Measurements from ENCODE around the gene PPP6R1.

PPP6R1 gene, protein sequence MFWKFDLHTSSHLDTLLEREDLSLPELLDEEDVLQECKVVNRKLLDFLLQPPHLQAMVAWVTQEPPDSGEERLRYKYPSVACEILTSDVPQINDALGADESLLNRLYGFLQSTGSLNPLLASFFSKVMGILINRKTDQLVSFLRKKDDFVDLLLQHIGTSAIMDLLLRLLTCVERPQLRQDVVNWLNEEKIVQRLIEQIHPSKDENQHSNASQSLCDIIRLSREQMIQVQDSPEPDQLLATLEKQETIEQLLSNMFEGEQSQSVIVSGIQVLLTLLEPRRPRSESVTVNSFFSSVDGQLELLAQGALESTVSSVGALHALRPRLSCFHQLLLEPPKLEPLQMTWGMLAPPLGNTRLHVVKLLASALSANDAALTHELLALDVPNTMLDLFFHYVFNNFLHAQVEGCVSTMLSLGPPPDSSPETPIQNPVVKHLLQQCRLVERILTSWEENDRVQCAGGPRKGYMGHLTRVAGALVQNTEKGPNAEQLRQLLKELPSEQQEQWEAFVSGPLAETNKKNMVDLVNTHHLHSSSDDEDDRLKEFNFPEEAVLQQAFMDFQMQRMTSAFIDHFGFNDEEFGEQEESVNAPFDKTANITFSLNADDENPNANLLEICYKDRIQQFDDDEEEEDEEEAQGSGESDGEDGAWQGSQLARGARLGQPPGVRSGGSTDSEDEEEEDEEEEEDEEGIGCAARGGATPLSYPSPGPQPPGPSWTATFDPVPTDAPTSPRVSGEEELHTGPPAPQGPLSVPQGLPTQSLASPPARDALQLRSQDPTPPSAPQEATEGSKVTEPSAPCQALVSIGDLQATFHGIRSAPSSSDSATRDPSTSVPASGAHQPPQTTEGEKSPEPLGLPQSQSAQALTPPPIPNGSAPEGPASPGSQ

DNA sequence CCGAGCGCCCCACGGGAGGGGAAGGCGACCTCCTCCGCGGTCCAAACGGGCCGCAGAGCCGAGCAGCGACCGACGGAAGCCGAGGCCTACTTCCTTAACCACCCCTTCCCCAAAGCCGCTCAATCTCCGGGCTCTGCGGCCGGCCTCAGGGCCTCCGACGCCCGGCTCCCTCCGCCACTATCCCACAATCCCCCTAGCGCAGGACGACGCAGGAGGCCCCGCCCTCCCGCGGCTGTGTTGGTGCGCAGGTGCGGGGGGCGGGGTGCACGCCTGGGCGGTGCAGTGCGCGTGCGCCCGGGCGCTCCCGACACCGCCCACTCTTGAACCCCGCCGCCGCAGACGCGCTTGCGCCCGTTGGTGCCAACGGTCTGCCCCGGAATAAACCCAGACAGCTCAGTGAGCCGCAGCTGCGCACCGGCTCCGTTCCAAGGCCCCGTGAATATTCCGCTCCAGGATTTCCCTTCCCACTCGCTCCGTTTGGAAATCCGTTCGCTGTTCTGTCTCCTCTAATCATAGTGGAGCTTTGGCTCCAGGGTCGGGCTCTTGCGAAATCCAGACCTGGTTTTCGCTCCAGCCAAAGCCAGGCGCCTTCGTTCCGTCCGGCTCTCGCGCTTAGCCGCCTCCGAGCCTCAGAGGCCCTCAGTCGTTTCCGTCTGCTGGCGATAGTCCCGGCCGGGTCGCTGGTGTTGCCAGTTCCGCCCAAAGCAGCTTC lies at the start of gene PPP6R1:
PPP6R1 (minus strand) TSS at position 190 of the 712 bp plus-strand sequence. CDS start 11,914 bp downstream, outside the sequence.
- TF ChIP-seq, protein P1, sequence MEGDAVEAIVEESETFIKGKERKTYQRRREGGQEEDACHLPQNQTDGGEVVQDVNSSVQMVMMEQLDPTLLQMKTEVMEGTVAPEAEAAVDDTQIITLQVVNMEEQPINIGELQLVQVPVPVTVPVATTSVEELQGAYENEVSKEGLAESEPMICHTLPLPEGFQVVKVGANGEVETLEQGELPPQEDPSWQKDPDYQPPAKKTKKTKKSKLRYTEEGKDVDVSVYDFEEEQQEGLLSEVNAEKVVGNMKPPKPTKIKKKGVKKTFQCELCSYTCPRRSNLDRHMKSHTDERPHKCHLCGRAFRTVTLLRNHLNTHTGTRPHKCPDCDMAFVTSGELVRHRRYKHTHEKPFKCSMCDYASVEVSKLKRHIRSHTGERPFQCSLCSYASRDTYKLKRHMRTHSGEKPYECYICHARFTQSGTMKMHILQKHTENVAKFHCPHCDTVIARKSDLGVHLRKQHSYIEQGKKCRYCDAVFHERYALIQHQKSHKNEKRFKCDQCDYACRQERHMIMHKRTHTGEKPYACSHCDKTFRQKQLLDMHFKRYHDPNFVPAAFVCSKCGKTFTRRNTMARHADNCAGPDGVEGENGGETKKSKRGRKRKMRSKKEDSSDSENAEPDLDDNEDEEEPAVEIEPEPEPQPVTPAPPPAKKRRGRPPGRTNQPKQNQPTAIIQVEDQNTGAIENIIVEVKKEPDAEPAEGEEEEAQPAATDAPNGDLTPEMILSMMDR (IDR thresholded peaks at IDR 0.05; ENCODE audit: borderline replicate concordance, control extremely low read depth, extremely low read depth, insufficient read depth, missing control alignments): no peak
- DNase-seq (ENCODE audit: low spot score): peak; percentile 98
- in situ Hi-C loops (cut with MboI; ENCODE audit: low sequenced_read_pairs, unreplicated experiment): no loop called here

DNA sequence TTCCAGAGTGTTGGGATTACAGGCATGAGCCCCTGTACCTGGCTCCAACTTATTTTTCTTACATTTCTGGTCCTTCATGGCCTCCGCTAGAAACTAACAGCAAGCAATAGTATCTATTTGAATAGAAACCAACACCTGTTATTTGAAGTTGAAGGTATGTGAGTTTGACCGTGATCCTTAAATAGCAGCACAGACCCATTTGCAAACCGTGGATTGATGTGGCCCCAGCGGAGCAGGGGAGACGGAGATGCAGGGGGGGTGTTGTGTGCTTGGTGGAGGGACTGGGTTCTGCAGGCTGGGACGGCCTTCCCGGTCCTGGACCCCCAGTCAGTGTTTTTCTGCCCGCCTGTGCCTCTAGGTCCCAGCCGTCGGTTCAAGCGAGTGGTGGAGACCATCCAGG lies 49.5 kb upstream of the PPP6R1 start:
- in situ Hi-C loops (cut with MboI; ENCODE audit: low sequenced_read_pairs, unreplicated experiment): no loop called here
- DNase-seq (ENCODE audit: low spot score): no peak
- TF ChIP-seq, protein P1 (IDR thresholded peaks at IDR 0.05; ENCODE audit: borderline replicate concordance, control extremely low read depth, extremely low read depth, insufficient read depth, missing control alignments): no peak

DNA sequence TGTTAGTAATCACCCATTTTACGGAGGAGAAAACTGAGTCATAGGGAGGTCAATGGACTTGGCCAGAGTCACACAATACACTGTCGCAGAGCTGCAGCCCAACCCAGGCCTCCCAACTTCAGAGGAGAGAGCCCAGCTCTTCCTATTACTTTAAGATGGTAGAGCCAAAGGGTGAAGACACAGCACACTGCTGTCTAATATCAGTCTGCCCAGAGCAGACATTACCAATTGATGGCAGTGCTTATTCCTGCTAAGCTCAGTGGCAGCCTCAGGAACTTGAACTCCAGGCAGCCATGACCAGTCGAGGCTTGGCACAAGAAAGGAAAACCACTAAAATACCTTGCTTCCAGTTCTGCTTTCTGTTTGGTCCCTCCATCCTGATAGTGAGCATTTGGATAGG lies 47.9 kb upstream of the PPP6R1 start:
- in situ Hi-C loops (cut with MboI; ENCODE audit: low sequenced_read_pairs, unreplicated experiment): no loop called here
- no peak for DNase-seq (ENCODE audit: low spot score)
- TF ChIP-seq, protein P1 (IDR thresholded peaks at IDR 0.05; ENCODE audit: borderline replicate concordance, control extremely low read depth, extremely low read depth, insufficient read depth, missing control alignments): no peak

DNA sequence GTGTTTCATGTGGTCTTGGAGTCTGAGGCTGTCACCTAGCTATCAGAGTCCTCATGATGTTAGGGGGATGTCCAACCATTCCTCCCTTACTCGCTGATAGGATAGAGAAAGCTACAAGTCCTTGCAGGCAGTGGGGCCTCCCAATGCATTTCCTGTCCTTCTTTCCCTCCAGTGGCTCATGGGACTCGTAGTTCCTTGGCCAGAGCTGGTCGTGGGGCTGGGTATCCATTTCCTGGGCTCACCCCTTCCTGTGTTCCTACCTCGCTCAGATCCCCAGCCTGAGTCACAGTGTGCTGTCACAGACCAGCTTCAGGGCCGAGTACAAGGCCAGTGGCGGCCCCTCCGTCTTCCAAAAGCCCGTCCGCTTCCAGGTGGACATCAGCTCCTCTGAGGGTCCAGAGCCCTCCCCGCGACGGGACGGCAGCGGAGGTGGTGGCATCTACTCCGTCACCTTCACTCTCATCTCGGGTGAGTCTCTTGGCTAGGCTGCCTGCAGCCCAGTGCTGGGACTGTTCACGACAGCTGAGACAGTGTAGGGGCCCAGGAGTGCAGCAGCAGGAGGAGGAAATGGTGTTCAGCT lies 47.3 kb upstream of the PPP6R1 start:
- DNase-seq (ENCODE audit: low spot score): no peak
- TF ChIP-seq, protein P1 (IDR thresholded peaks at IDR 0.05; ENCODE audit: borderline replicate concordance, control extremely low read depth, extremely low read depth, insufficient read depth, missing control alignments): no peak
- in situ Hi-C loops (cut with MboI; ENCODE audit: low sequenced_read_pairs, unreplicated experiment): no loop called here

DNA sequence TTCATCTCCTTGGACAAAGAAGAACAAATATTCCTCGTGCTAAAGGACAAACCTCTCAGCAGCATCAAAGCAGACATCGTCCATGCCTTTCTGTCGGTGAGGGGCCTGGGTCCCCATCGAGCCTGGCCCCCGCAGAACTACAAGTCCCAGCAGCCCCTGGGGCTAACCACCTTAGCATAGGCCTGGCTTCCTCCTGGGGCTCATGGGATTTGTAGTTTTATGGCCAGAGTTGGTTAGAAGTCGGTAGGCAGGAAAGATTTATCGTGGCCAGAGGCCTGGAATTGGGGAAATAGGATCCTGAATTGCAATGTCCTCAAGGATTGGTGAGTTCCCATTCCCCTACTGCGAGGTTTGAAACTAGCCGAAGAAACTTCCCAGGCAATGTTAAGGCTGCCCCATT lies 46.7 kb upstream of the PPP6R1 start:
- TF ChIP-seq, protein P1 (IDR thresholded peaks at IDR 0.05; ENCODE audit: borderline replicate concordance, control extremely low read depth, extremely low read depth, insufficient read depth, missing control alignments): no peak
- DNase-seq (ENCODE audit: low spot score): peak; percentile 77
- in situ Hi-C loops (cut with MboI; ENCODE audit: low sequenced_read_pairs, unreplicated experiment): no loop called here

DNA sequence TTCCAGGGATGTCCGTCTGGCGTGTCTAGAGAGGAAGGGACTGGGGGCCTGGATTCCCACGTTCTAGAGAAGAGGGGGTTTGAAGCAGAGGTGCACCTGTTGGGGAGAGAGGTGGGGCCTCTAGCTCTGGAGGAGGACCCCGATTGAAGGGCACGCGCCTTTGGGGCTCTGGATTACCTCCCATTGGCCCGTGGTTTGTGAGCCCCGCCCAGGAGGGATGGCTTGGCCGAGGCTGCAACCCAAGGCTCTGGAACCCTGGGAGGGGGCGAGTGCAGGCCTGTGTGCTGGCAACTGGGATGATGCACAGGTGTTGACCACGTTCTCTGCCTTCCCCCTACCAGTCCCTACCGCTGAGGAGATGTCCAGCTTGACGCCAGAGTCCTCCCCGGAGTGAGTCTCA lies 46.2 kb upstream of the PPP6R1 start:
- in situ Hi-C loops (cut with MboI; ENCODE audit: low sequenced_read_pairs, unreplicated experiment): no loop called here
- DNase-seq (ENCODE audit: low spot score): no peak
- TF ChIP-seq, protein P1 (IDR thresholded peaks at IDR 0.05; ENCODE audit: borderline replicate concordance, control extremely low read depth, extremely low read depth, insufficient read depth, missing control alignments): no peak
